H9 (cell line): Measurements from ENCODE around the gene FNDC3B. TPM values are rescaled to one million over a fixed set of nuclear protein-coding genes. Genes with fewer than 3 reads are reported as not detected.

Experiments used
- DNase-seq: peaks from one replicate; pipeline ENCODE4 v3.0.0-alpha.2; 2017
- H2AFZ ChIP-seq: one replicate; pipeline ENCODE4 v1.6.1; 2013; ENCODE audit warnings: mild to moderate bottlenecking, low read length, control low read depth, moderate library complexity
- H2AK5ac ChIP-seq: 2 replicates; pipeline ENCODE4 v1.6.1; 2013; ENCODE audit warnings: low read length, control low read depth, mixed read lengths; ENCODE audit not compliant: insufficient read length
- H2BK120ac ChIP-seq: one replicate; pipeline ENCODE4 v1.6.1; 2013; ENCODE audit warnings: low read depth, mild to moderate bottlenecking, low read length, control low read depth, inconsistent platforms; ENCODE audit not compliant: poor library complexity, severe bottlenecking
- H2BK12ac ChIP-seq: 2 replicates; pipeline ENCODE4 v1.6.1; 2013; ENCODE audit warnings: low read length, control low read depth, mixed read lengths, low read depth; ENCODE audit not compliant: insufficient read length
- H2BK15ac ChIP-seq: 2 replicates; pipeline ENCODE4 v1.6.1; 2013; ENCODE audit warnings: low read depth, low read length, control low read depth
- H2BK20ac ChIP-seq: one replicate; pipeline ENCODE4 v1.6.1; 2013; ENCODE audit warnings: low read depth, mild to moderate bottlenecking, low read length, control low read depth, inconsistent platforms; ENCODE audit not compliant: poor library complexity, severe bottlenecking
- H2BK5ac ChIP-seq: 2 replicates; pipeline ENCODE4 v1.6.1; 2013; ENCODE audit warnings: low read length, control low read depth, mixed read lengths; ENCODE audit not compliant: insufficient read length
- H3K14ac ChIP-seq: 2 replicates; pipeline ENCODE4 v1.6.1; 2013; ENCODE audit warnings: low read length, control low read depth; ENCODE audit not compliant: insufficient read depth
- H3K18ac ChIP-seq: 2 replicates; pipeline ENCODE4 v1.6.1; 2013; ENCODE audit warnings: low read depth, mild to moderate bottlenecking, mixed read lengths, low read length, control low read depth; ENCODE audit not compliant: insufficient read length
- H3K23ac ChIP-seq: 2 replicates; pipeline ENCODE4 v1.6.1; 2013; ENCODE audit warnings: low read length, control low read depth, mixed read lengths, low read depth; ENCODE audit not compliant: insufficient read length
- H3K23me2 ChIP-seq: 2 replicates; pipeline ENCODE4 v1.6.1; 2013; ENCODE audit warnings: low read depth, mild to moderate bottlenecking, mixed read lengths, low read length, control low read depth; ENCODE audit not compliant: insufficient read length, poor library complexity, severe bottlenecking
- H3K27ac ChIP-seq: 2 replicates; pipeline ENCODE4 v1.5.1; 2013; ENCODE audit warnings: low read length, control low read depth, mixed read lengths, low read depth; ENCODE audit not compliant: insufficient read length
- H3K27me3 ChIP-seq: 2 replicates; pipeline ENCODE4 v1.6.1; 2013; ENCODE audit warnings: low read length, control low read depth, inconsistent platforms; ENCODE audit not compliant: insufficient read depth
- H3K4ac ChIP-seq: 2 replicates; pipeline ENCODE4 v1.6.1; 2013; ENCODE audit warnings: low read depth, mild to moderate bottlenecking, control low read depth, inconsistent platforms, low read length, moderate library complexity
- H3K4me1 ChIP-seq: 2 replicates; pipeline ENCODE4 v1.6.1; 2013; ENCODE audit warnings: low read length, control low read depth, inconsistent platforms; ENCODE audit not compliant: insufficient read depth
- H3K4me2 ChIP-seq: 2 replicates; pipeline ENCODE4 v1.6.1; 2013; ENCODE audit warnings: low read length, control low read depth, mixed read lengths; ENCODE audit not compliant: insufficient read length, insufficient read depth
- H3K56ac ChIP-seq: 2 replicates; pipeline ENCODE4 v1.6.1; 2013; ENCODE audit warnings: low read depth, mild to moderate bottlenecking, mixed read lengths, low read length, control low read depth; ENCODE audit not compliant: insufficient read length
- H3K79me1 ChIP-seq: 2 replicates; pipeline ENCODE4 v1.6.1; 2013; ENCODE audit warnings: low read depth, mild to moderate bottlenecking, moderate library complexity, low read length, control low read depth, inconsistent platforms; ENCODE audit not compliant: insufficient read depth, poor library complexity, severe bottlenecking
- H3K79me2 ChIP-seq: 2 replicates; pipeline ENCODE4 v1.6.1; 2013; ENCODE audit warnings: low read length, control low read depth, inconsistent platforms; ENCODE audit not compliant: insufficient read depth
- H3K9ac ChIP-seq: 2 replicates; pipeline ENCODE4 v1.6.1; 2013; ENCODE audit warnings: low read length, control low read depth, mixed read lengths; ENCODE audit not compliant: insufficient read length; ENCODE audit errors: extremely low read depth
- H3K9me3 ChIP-seq: one replicate; pipeline ENCODE4 v1.6.1; 2013; ENCODE audit warnings: low read depth, low read length, inconsistent platforms; ENCODE audit not compliant: control insufficient read depth
- H3T11ph ChIP-seq: one replicate; pipeline ENCODE4 v1.6.1; 2013; ENCODE audit warnings: mild to moderate bottlenecking, low read length, control low read depth, inconsistent platforms
- H4K20me1 ChIP-seq: one replicate; pipeline ENCODE4 v1.6.1; 2013; ENCODE audit not compliant: control insufficient read depth, insufficient read length, insufficient read depth
- H4K5ac ChIP-seq: 2 replicates; pipeline ENCODE4 v1.6.1; 2013; ENCODE audit warnings: low read depth, mild to moderate bottlenecking, mixed read lengths, low read length, control low read depth; ENCODE audit not compliant: insufficient read length
- H4K8ac ChIP-seq: replicated peaks from 2 replicates; pipeline ENCODE4 v1.6.1; 2013; ENCODE audit warnings: low read length, control low read depth, mixed read lengths, low read depth; ENCODE audit not compliant: insufficient read length
- H4K91ac ChIP-seq: 2 replicates; pipeline ENCODE4 v1.6.1; 2013; ENCODE audit warnings: low read depth, mild to moderate bottlenecking, moderate library complexity, mixed read lengths, low read length, control low read depth; ENCODE audit not compliant: insufficient read length
- H3K27ac Mint-ChIP-seq, 3 experiments: 2 replicates in 2 of 3; 3 replicates in 1 of 3; pipeline ENCODE4 v1.8.0; 2020 to 2021; ENCODE audit warnings: mixed read lengths in 3 of 3, mild to moderate bottlenecking in 1 of 3, moderate library complexity in 1 of 3
- H3K27me3 Mint-ChIP-seq: 2 replicates; pipeline ENCODE4 v1.8.0; 2021; ENCODE audit warnings: low read depth, mild to moderate bottlenecking, moderate library complexity, mixed read lengths
- H3K36me3 Mint-ChIP-seq, 3 experiments: 2 replicates in 2 of 3; 3 replicates in 1 of 3; pipeline ENCODE4 v1.8.0; 2020 to 2021; ENCODE audit warnings: low read depth in 3 of 3, mixed read lengths in 3 of 3; ENCODE audit not compliant: insufficient read depth in 1 of 3
- H3K4me1 Mint-ChIP-seq, 2 experiments: 2 replicates each; pipeline ENCODE4 v1.8.0; 2020; ENCODE audit warnings: mixed read lengths in 2 of 2
- H3K4me3 Mint-ChIP-seq, 2 experiments: 2 replicates in 1 of 2; 3 replicates in 1 of 2; pipeline ENCODE4 v1.8.0; 2020 to 2021; ENCODE audit warnings: mild to moderate bottlenecking in 2 of 2, mixed read lengths in 2 of 2, moderate library complexity in 1 of 2
- H3K9me3 Mint-ChIP-seq, 2 experiments: 2 replicates in 1 of 2; 3 replicates in 1 of 2; pipeline ENCODE4 v1.8.0; 2020; ENCODE audit warnings: mild to moderate bottlenecking in 2 of 2, mixed read lengths in 2 of 2, moderate library complexity in 1 of 2
- WGBS: extraction: QIAGEN DNeasy Blood & Tissue Kit; methylation state at CpG from one replicate; pipeline ENCODE4 v1.1.7; 2013; ENCODE audit warnings: missing lambda C conversion rate, low lambda C conversion rate, mixed read lengths; ENCODE audit not compliant: insufficient read length; ENCODE audit errors: extremely low coverage; 5-methylcytosine and 5-hydroxymethylcytosine counted together
- total RNA-seq: library from RNA; stranded (reverse); gene quantifications from 2 replicates; pipeline ENCODE4 v1.2.1, GENCODE V29; 2021
- TF ChIP-seq, protein P1 (sequence below): fragments of 200-600 bp; sonication (generic); conservative IDR thresholded peaks from 3 replicates; pipeline ENCODE4 v1.8.0; 2021; ENCODE audit warnings: antibody characterized with exemption, mild to moderate bottlenecking

Gene FNDC3B
- total RNA-seq, 1 experiment from 2014 or later, result 43.8 TPM

DNA sequence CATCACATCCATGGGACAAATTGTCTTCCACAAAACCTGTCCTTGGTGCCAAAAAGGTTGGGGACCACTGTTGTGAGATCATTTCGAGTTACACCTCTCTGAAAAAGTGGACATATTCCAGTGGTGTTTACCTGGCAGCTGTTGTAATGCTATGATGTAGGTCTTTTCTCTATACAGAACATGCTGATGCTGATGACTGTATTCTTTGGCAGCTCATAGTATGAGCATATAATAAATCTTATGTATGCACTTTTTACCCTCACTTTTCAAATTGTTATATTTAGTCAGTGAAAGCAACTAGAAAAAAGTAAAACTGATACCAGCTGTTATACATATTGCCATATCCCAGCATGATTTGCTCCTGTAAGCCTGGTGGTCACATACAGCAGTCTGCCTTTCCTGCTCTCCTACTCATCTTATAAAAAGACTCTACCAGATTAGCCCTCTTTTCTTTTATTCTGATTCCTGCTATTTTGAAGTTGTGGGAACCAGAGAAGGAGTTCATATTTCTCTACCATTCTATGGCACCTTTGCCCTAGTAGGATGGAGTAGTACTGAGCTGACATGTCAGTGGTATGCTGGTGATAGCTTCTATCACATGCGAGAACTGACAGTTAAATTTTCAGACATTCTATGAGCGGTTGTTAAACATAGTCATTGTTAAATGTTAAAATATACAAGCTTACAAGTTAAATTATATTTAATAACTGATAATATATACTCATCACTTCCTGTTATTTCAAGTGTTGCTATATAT lies 128.7 kb downstream of the FNDC3B start:
- no peak overlapping the region for H3K4me2 ChIP-seq
- H3K23ac ChIP-seq, result no peak overlapping the region
- H3K14ac ChIP-seq, result no peak overlapping the region
- no peak overlapping the region for H2BK20ac ChIP-seq
- no peak overlapping the region for H3K4me3 Mint-ChIP-seq
- no CpG with 5 or more reads among the region's 3 CpGs for WGBS
- no peaks in the 10 kb centered on the region; the same call in 1 of the 2 replicates for H3K79me2 ChIP-seq
- H3K9me3 Mint-ChIP-seq, result no peaks in the 10 kb centered on the region
- H4K20me1 ChIP-seq, result no peaks in the 10 kb centered on the region
- H3K27ac ChIP-seq, result no peak overlapping the region
- H3K9ac ChIP-seq, result no peak overlapping the region
- no peak overlapping the region for H2BK15ac ChIP-seq
- H3K79me1 ChIP-seq, result peaks cover 2% of the 10 kb centered on the region
- no peak overlapping the region for H3K18ac ChIP-seq
- no peaks in the 10 kb centered on the region for H3K27me3 Mint-ChIP-seq
- H2BK5ac ChIP-seq, result no peak overlapping the region
- peaks cover 9% of the 10 kb centered on the region for H3K4me1 ChIP-seq
- H2BK12ac ChIP-seq, result no peak overlapping the region
- no peaks in the 10 kb centered on the region for H3K9me3 ChIP-seq
- H3K36me3 Mint-ChIP-seq, result peaks cover 0 to 4% (median 0%) of the 10 kb centered on the region in 3 experiments; a peak in 2 of 7 replicates
- TF ChIP-seq, protein P1, sequence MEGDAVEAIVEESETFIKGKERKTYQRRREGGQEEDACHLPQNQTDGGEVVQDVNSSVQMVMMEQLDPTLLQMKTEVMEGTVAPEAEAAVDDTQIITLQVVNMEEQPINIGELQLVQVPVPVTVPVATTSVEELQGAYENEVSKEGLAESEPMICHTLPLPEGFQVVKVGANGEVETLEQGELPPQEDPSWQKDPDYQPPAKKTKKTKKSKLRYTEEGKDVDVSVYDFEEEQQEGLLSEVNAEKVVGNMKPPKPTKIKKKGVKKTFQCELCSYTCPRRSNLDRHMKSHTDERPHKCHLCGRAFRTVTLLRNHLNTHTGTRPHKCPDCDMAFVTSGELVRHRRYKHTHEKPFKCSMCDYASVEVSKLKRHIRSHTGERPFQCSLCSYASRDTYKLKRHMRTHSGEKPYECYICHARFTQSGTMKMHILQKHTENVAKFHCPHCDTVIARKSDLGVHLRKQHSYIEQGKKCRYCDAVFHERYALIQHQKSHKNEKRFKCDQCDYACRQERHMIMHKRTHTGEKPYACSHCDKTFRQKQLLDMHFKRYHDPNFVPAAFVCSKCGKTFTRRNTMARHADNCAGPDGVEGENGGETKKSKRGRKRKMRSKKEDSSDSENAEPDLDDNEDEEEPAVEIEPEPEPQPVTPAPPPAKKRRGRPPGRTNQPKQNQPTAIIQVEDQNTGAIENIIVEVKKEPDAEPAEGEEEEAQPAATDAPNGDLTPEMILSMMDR, result no peak
- peak overlapping the region in 1 of 3 experiments; percentile 51; a peak in 5 of 7 replicates for H3K27ac Mint-ChIP-seq
- H3K56ac ChIP-seq, result no peak overlapping the region
- H4K91ac ChIP-seq, result no peak overlapping the region
- H2AFZ ChIP-seq, result no peak overlapping the region
- H2AK5ac ChIP-seq, result no peak overlapping the region
- no peak overlapping the region for H3K4ac ChIP-seq
- H3K4me1 Mint-ChIP-seq, result peaks cover 40 to 46% of the 10 kb centered on the region in 2 experiments
- no peak overlapping the region for H4K8ac ChIP-seq
- no peak overlapping the region for H3T11ph ChIP-seq
- H3K23me2 ChIP-seq, result no peaks in the 10 kb centered on the region
- no peak for DNase-seq
- H4K5ac ChIP-seq, result no peak overlapping the region
- no peak overlapping the region for H2BK120ac ChIP-seq
- H3K27me3 ChIP-seq, result no peaks in the 10 kb centered on the region
